Activated CD8-positive, alpha-beta T cell treated with anti-CD3 and anti-CD28 coated beads, Interleukin-2, amount 10 ng/mL, durations not matched to agents 7 days and 5 days (primary cell): ENCODE data around the gene NDUFB7. TPM values are rescaled to one million over a fixed set of nuclear protein-coding genes. Genes with fewer than 3 reads are reported as not detected.
"Not testable (repeated sequence)": the region's sequence is repeated elsewhere in the genome, so short reads cannot be mapped to it uniquely, and the experiment has no call there.

Experiments
- ATAC-seq: fragments of 150-1000 bp; cut with Tn5 transposase; one replicate; pipeline ENCODE4 v1.10.0; 2021; ENCODE audit warnings: moderate library complexity
- CTCF ChIA-PET: fragments of 350-600 bp; sonication (Branson Sonifier 250); formaldehyde crosslinking; loops from one replicate; lab custom pipeline; 2021; ENCODE audit warnings: antibody characterized with exemption; lab: Charles Lee
- POLR2A ChIA-PET: fragments of 350-600 bp; sonication (Branson Sonifier 250); formaldehyde crosslinking; loops from one replicate; lab custom pipeline; 2021; ENCODE audit warnings: antibody characterized with exemption; lab: Charles Lee
- DNase-seq: peaks from one replicate; pipeline ENCODE4 v3.0.0-alpha.2; 2020
- H3K27ac Mint-ChIP-seq: one replicate; pipeline ENCODE4 v1.8.0; 2021; ENCODE audit warnings: mild to moderate bottlenecking, mixed read lengths
- H3K27me3 Mint-ChIP-seq: one replicate; pipeline ENCODE4 v1.8.0; 2021; ENCODE audit warnings: low read depth, mixed read lengths
- H3K36me3 Mint-ChIP-seq: one replicate; pipeline ENCODE4 v1.8.0; 2021; ENCODE audit warnings: low read depth, mixed read lengths
- H3K4me1 Mint-ChIP-seq: one replicate; pipeline ENCODE4 v1.8.0; 2021; ENCODE audit warnings: low read depth, mixed read lengths
- H3K4me3 Mint-ChIP-seq: one replicate; pipeline ENCODE4 v1.8.0; 2021; ENCODE audit warnings: mild to moderate bottlenecking, mixed read lengths
- H3K9me3 Mint-ChIP-seq: one replicate; pipeline ENCODE4 v1.8.0; 2022; ENCODE audit warnings: mixed read lengths; ENCODE audit not compliant: insufficient read depth
- total RNA-seq, 2 experiments: library from RNA; stranded (reverse); gene quantifications; one replicate each; pipeline ENCODE4 v1.2.3, GENCODE V29; 2021

NDUFB7 gene
- total RNA-seq, 2 experiments from 2014 or later, result 133 to 142 TPM

GRCh38 chr19:14551134-14552005 is 20.5 kb downstream of the NDUFB7 start:
- H3K4me1 Mint-ChIP-seq, result peaks cover 41% of the 10 kb centered on the region
- DNase-seq, result peak; percentile 88

GRCh38 chr19:14550201-14550754 is 21.6 kb downstream of the NDUFB7 start:
- no peak overlapping the region for H3K4me3 Mint-ChIP-seq
- peak overlapping the region; percentile 64 for H3K27ac Mint-ChIP-seq

More at GRCh38 chr19:14551134-14552005, 20.5 kb downstream of the NDUFB7 start:
- not testable (repeated sequence) for H3K9me3 Mint-ChIP-seq, H3K4me3 Mint-ChIP-seq, H3K27me3 Mint-ChIP-seq
- H3K36me3 Mint-ChIP-seq, result peaks cover 17% of the 10 kb centered on the region
- ChIA-PET CTCF (interaction anchor here (0.6 to 2.8 kb wide), 16 partner anchors 9 to 139 kb away, joined by 3 to 33 read pairs (median 6); partner anchors contain the start of genes DNAJB1, GIPC1, NDUFB7 and TECR), POLR2A (interaction anchor here (0.6 to 2.2 kb wide), 4 partner anchors 16 to 64 kb away, joined by 3 to 10 read pairs (median 4); partner anchors contain the start of gene DNAJB1)
- H3K27ac Mint-ChIP-seq, result peak overlapping the region; percentile 84
- peak; percentile 98 for ATAC-seq

GRCh38 chr19:14545716-14546082 is 26.2 kb downstream of the NDUFB7 start:
- Mint-ChIP-seq H3K27ac (no peak overlapping the region), H3K4me1 (peaks cover 5% of the 10 kb centered on the region), H3K4me3 (no peak overlapping the region), H3K9me3 (no peaks in the 10 kb centered on the region), H3K27me3 (no peaks in the 10 kb centered on the region), H3K36me3 (peaks cover 20% of the 10 kb centered on the region)
- CTCF ChIA-PET, result interaction anchor here (3.5 kb wide), 1 partner anchor 11 kb away, joined by 15 read pairs; no protein-coding TSS in a partner anchor
- POLR2A ChIA-PET, result no interaction called here
- ATAC-seq, result no peak
- DNase-seq, result no peak

More at GRCh38 chr19:14550201-14550754, 21.6 kb downstream of the NDUFB7 start:
- H3K9me3 Mint-ChIP-seq, result no peaks in the 10 kb centered on the region
- H3K4me1 Mint-ChIP-seq, result peaks cover 34% of the 10 kb centered on the region
- H3K36me3 Mint-ChIP-seq, result peaks cover 19% of the 10 kb centered on the region
- ChIA-PET CTCF (interaction anchor here (1.4 to 2.8 kb wide), 5 partner anchors 15 to 45 kb away, joined by 6 to 33 read pairs (median 10); partner anchors contain the start of genes DNAJB1 and TECR), POLR2A (interaction anchor here (2.2 kb wide), 1 partner anchor 32 kb away, joined by 10 read pairs; the partner anchor contains the start of gene DNAJB1)
- no peak for DNase-seq
- H3K27me3 Mint-ChIP-seq, result no peaks in the 10 kb centered on the region
- ATAC-seq, result no peak

GRCh38 chr19:14544977-14545715 is 26.7 kb downstream of the NDUFB7 start:
- H3K27me3 Mint-ChIP-seq, result no peaks in the 10 kb centered on the region
- DNase-seq (no peak), ATAC-seq (no peak)
- ChIA-PET CTCF (interaction anchor here (3.5 kb wide), 1 partner anchor 11 kb away, joined by 15 read pairs; no protein-coding TSS in a partner anchor), POLR2A (interaction anchor here (0.6 kb wide), 1 partner anchor 9 kb away, joined by 3 read pairs; no protein-coding TSS in a partner anchor)
- H3K4me3 Mint-ChIP-seq, result no peak overlapping the region
- H3K36me3 Mint-ChIP-seq, result peaks cover 20% of the 10 kb centered on the region
- no peaks in the 10 kb centered on the region for H3K9me3 Mint-ChIP-seq
- H3K4me1 Mint-ChIP-seq, result peaks cover 4% of the 10 kb centered on the region
- peak overlapping the region; percentile 28 for H3K27ac Mint-ChIP-seq

GRCh38 chr19:14544047-14544446 is 27.8 kb downstream of the NDUFB7 start:
- ATAC-seq, result no peak
- Mint-ChIP-seq H3K9me3 (no peaks in the 10 kb centered on the region), H3K4me3 (no peak overlapping the region), H3K36me3 (peaks cover 22% of the 10 kb centered on the region), H3K4me1 (peaks cover 9% of the 10 kb centered on the region), H3K27me3 (no peaks in the 10 kb centered on the region), H3K27ac (no peak overlapping the region)
- DNase-seq, result no peak
- ChIA-PET CTCF (no interaction called here), POLR2A (interaction anchor here (0.9 kb wide), 1 partner anchor 25 kb away, joined by 3 read pairs; no protein-coding TSS in a partner anchor)

- POLR2A ChIA-PET, result no interaction called here
Measured at GRCh38 chr19:14542711-14543328, 29.0 kb downstream of the NDUFB7 start.

GRCh38 chr19:14541979-14542378 is 29.9 kb downstream of the NDUFB7 start:
- POLR2A ChIA-PET, H3K4me3 Mint-ChIP-seq, ATAC-seq, H3K9me3 Mint-ChIP-seq, H3K27me3 Mint-ChIP-seq, DNase-seq, H3K27ac Mint-ChIP-seq: not testable (repeated sequence)
- peaks cover 13% of the 10 kb centered on the region for H3K4me1 Mint-ChIP-seq
- CTCF ChIA-PET, result interaction anchor here (1.3 kb wide), 1 partner anchor 10 kb away, joined by 3 read pairs; no protein-coding TSS in a partner anchor
- peaks cover 14% of the 10 kb centered on the region for H3K36me3 Mint-ChIP-seq

More at GRCh38 chr19:14542711-14543328, 29.0 kb downstream of the NDUFB7 start:
- Mint-ChIP-seq H3K27me3 (no peaks in the 10 kb centered on the region), H3K4me1 (peaks cover 10% of the 10 kb centered on the region), H3K9me3 (no peaks in the 10 kb centered on the region), H3K27ac (no peak overlapping the region), H3K36me3 (peaks cover 14% of the 10 kb centered on the region), H3K4me3 (no peak overlapping the region)
- CTCF ChIA-PET, result interaction anchor here (1.3 kb wide), 1 partner anchor 9 kb away, joined by 3 read pairs; no protein-coding TSS in a partner anchor
- no peak for DNase-seq
- no peak for ATAC-seq

- no peak overlapping the region for H3K4me3 Mint-ChIP-seq
- H3K27ac Mint-ChIP-seq, result no peak overlapping the region
- no peaks in the 10 kb centered on the region for H3K27me3 Mint-ChIP-seq
- CTCF ChIA-PET, result no interaction called here
- ATAC-seq (no peak), DNase-seq (no peak)
- no peaks in the 10 kb centered on the region for H3K9me3 Mint-ChIP-seq
- peaks cover 18% of the 10 kb centered on the region for H3K4me1 Mint-ChIP-seq
- H3K36me3 Mint-ChIP-seq, result peaks cover 13% of the 10 kb centered on the region
- POLR2A ChIA-PET, result no interaction called here
Measured at GRCh38 chr19:14540741-14541525, 30.9 kb downstream of the NDUFB7 start.

GRCh38 chr19:14536926-14537692 is 34.8 kb downstream of the NDUFB7 start:
- H3K36me3 Mint-ChIP-seq, result peaks cover 19% of the 10 kb centered on the region
- H3K4me3 Mint-ChIP-seq, result no peak overlapping the region
- peaks cover 19% of the 10 kb centered on the region for H3K4me1 Mint-ChIP-seq

More at GRCh38 chr19:14536926-14537692, 34.8 kb downstream of the NDUFB7 start:
- CTCF ChIA-PET, result no interaction called here
- POLR2A ChIA-PET, result interaction anchor here (1.0 kb wide), 1 partner anchor 20 kb away, joined by 3 read pairs; no protein-coding TSS in a partner anchor
- Mint-ChIP-seq H3K9me3 (no peaks in the 10 kb centered on the region), H3K27me3 (no peaks in the 10 kb centered on the region), H3K27ac (no peak overlapping the region)
- DNase-seq (peak; percentile 64), ATAC-seq (peak; percentile 60)
